Glomerular visceral epithelial cell (primary cell): Measurements from ENCODE around the gene GRIK5.

Source experiments
- DNase-seq: peaks from one replicate; pipeline ENCODE4 v3.0.0-alpha.2; 2016; ENCODE audit errors: extremely low spot score

Gene GRIK5

DNA sequence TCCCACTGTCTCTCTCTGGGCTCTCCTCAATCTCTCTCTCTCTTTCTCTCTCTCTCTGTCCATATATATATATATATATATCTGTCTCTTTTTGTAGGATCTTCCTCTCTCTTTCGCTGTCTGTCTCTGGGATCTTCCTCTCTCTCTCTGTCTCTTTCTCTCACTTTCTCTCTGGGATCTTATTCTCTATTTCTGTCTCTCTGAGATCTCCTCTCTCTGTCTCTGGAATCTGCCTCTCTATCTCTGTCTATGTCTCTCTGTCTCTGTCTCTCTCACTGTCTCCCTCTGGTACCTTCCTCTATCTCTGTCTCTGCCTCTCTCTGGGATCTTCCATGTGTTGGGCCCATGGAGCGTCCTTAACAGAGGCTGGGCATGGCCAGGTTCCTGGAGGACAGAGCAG, 79.4 kb downstream of the GRIK5 start:
- DNase-seq: no peak

DNA sequence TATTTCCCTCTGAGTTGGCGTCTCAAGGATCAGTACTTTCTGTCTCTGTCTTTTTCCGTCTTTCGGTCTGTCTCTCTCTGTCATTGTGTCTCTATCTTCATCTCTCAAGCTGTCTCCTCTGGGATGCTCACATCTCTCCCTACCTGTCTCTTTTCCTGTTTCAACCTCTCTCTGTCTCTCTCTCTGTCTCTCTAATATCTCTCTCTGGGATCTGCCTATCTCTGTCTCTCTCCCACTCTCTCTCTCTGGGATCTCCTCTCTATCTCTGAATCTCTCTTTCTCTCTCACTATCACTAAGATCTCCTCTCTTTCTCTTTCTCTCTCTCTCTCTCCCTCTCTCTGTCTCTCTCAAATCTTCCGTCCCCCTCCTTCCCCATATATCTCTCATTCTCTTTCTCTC, 80.0 kb downstream of the GRIK5 start:
- DNase-seq: no peak

DNA sequence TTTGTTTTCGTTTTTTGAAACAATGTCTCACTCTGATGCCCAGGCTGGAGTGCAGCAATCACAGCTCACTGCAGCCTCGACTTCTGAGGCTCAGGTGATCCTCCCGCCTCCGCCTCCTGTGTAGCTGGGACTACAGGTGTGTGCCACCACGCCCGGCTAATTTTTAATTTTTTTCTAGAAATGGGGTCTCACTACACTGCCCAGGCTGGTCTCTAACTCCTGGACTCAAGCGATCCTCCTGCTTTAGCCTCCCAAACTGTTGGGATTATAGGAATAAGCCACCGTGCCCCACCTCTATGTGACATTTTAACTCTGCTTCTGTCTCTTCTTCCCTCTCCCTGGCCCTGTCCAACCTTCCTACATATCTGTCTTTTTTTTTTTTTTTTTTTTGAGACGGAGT, 81.1 kb downstream of the GRIK5 start:
- no peak for DNase-seq

DNA sequence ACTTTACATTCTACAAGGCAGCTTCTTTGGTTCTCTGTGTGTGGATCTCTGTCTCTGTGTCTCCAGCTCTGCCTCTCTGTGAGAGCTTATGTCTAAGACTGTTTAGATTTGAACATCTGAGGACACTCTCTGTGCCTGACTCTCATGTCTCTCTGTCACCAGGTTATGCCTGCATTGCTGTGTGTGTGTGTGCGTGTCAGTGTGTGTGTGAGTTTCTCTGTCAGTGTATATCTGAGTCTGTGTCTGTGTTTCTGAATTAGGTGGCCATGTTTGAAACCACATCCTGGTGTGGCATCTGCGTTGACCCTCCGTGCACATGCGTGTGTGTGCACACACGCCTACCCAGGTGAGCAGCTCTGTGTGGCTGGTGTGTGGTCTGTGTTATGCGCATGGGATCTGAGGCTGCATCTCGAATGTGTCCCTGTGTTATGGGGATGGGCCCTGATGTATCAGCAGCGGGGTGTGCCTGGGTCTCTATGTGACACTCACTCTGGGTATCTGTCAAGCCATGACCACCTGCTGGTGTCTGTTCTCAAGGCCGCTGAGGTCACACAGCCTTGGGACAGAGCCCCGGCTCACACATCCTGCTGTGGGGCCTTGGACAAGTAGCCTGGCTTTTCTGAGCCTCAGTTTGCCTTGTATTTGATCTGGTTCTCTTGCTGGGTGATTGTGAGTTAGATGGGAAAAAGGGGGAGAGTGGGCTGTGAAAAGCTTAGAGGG, 82.7 kb downstream of the GRIK5 start:
- no peak for DNase-seq

DNA sequence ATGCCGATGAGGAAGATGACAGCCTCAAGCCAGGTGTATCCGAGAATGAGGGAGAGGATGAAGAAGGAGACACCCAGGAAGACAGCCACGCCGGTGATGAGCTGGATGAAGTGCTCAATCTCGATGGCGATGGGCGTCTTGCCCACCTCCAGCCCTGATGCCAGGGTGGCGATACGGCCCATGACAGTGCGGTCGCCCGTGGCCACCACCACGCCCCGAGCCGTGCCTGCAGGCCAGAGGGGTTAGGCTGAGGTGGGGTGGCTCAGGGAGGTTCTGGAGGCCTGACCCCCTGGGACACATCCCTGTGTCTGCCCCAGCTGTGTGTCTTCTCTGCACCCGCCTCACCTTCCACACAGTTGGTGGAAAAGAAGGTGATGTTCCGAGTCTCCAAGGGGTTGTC, 85.0 kb downstream of the GRIK5 start:
- DNase-seq: no peak

DNA sequence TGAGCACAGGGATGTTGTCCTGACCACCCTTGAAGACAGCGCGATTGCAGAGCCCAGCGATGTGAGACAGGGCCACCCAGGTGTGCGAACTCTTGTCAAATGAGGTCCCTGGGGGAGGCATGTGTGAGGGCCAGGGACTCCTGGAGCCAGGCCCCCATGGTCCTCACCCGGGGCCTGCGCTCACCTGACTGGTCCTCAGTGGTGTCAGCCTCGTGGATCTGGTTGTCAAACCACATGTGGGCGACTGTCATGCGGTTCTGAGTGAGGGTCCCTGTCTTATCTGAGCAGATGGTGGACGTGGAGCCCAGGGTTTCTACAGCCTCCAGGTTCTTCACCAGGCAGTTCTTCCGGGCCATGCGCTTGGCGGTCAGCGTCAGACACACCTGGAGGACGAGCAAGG, 88.3 kb downstream of the GRIK5 start:
- no peak for DNase-seq

DNA sequence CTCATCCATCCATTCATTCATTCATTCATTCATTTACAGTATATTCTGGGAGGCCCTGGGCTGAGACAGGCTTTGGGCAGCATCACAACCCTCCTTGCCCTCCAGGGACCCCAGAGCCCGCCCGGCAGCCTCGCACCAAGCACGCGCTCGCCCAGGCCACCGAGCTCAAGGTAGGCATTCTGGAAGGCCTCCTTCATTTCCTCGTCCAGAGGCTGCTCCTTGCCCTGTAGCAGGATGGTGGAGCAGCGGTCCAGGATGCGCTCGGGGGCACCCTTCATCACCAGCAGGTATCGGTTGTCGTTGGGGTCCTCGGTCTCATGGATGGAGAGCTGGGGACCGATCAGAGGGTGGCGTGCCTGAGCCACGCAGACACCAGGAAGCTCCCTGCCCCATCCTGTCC, 91.5 kb downstream of the GRIK5 start:
- DNase-seq: no peak

DNA sequence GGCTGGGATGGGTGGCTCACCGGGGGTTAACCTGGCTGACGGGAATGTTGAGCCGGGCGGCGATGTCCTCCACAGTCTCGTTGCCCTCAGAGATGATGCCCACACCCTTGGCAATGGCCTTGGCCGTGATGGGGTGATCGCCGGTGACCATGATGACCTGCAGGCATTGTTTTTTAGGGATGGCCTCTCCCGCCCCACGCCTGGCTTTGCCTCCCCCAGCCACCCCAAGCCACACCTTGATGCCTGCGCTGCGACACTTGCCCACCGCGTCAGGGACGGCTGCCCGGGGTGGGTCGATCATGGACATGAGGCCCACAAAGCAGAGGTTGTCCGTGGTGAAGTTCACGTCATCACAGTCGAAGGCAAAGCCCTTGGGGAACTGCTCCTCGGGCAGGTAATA, 92.1 kb downstream of the GRIK5 start:
- no peak for DNase-seq

DNA sequence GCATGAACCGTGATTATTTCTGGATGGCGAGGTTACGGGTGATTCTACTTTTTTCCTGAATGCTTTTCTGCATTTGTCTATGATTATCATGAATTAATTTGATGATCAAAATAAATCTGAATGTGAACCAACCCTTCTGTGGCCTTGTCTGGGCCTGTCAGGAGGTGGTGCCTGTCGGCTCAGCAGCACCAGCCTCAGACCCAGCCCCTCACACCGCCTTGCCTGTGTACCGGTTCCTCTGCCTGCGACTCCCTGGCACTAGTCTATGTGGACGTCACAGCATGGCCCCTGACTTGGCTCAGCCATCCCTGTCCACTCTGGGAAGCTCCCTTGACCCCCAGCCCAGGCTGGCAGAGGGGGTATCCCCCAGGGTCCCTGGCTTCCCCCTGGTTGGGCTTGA, 95.4 kb downstream of the GRIK5 start:
- no peak for DNase-seq

DNA sequence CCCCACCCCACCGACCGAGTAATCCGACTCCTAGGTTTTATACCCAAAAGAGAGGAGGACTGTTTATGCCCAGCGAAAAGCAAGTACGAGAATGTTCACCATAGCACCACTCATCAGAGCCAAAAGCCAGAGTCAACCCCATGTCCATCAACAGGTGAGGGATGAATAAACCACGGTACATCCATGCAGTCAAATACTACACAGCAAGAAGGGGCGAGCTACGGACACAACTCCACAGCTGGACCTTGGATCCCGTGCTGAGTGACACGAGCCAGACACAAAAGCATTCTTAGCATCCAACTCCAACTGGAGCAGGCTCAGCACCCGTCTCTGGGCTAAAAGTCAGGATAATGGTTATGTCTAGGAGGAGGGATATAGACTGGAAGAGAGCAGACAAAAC, 98.6 kb downstream of the GRIK5 start:
- DNase-seq: no peak

DNA sequence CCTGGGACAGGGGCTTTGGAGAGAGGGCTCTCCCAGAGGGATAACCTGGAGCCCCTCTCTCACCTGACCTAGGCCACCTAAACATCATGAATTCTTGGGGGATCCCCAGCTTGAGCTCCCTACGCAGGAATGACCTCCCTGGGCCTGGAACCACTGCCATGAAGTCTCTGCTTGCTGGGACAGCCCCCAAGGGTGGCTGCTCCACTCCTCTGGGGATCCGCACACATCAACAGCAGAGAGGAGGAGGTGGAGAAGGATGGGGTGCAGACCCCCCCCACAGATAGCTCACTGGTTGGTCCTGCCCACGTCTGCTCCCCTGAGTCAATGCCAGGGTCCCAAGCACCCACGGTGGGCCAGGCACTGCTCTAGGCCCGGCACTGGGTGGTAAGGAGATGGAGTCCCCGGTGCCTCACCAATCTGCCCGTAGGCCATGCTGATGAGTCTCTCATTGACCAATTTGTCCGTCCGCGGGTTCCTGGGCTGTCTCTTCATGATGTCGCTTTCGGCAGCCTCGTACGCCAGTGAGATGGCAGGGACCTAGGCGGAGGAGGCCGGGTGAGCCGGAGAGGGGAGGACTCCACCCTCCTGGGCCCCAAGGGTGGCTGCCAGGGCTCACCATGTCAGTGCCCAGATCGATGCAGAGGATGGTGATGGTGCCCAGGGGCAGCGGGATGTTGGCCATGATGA, 100.1 kb downstream of the GRIK5 start:
- DNase-seq: no peak

DNA sequence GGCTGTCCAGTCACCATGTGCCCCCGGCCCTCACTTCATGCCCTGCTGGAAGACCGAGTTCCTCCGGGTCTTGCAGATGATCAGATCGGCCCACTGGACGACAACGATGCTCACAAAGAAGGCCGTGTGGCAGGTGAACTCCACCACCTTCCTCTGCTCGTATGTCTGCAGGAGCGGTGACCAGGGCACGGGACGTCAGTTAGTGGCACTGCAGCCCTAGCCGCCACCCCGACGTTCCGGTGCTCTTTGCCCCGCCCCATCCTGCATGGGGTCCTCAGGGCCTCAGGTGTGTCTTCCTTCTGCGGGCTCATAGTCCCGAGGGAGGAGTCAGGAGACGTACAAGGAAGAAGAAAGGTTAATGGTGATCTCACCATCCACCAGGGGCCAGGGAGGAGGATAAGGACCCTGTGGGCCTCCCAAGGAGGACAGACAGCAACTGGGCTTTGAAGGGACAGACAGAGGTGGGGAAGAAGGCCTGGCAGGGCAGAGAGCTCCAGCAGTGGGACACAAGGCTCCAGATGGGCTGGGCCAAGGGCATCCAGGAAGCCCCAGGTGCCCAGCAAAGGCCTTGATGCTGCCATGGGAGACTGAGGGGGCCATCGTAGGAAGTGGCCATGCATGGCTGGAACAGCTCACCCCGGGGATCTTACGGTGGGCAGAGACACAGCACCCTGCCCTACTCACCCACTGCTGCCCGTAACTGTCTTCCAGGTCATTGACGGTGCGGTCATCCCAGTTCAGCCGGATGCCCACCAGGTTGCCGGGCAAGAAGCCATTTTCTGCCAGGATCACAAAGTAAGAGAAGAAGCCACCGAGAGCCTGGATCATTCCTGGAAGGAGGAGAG, 101.0 kb downstream of the GRIK5 start:
- no peak for DNase-seq

DNA sequence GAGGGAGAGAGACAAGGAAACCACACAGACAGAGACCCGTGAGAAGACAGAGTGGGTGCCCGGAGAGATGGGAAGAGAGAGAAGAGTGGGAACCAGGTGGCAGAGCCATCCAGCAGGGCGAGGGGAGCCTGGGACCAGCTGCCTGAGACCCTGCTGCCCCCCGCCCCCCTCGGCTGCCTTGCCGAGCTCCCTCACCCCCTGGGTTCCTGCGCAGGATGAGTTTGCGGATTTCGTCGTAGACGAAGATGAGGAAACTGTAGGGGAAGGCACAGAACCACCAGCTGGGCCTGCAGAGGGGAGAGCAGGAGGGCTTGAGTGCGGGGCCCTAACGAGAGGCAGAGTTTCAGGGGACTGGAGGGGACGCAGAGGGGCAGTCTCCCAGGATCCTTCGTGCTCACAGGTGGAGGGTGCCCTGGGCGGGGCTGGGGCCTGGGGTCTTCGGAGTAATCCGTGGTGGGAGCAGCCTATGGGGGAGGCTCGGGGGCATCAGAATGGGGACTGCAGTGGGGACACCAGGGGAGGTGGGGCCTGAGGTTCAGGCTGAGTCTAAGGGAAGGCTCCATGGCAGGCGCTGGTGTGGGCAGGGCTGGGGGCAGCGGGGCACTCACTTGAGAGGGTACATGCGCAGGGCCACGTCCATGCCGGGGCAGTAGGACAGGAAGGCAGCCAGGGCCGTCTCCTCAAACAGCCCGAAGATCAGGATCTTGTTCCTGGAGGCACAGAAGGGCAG, 102.8 kb downstream of the GRIK5 start:
- DNase-seq: no peak

DNA sequence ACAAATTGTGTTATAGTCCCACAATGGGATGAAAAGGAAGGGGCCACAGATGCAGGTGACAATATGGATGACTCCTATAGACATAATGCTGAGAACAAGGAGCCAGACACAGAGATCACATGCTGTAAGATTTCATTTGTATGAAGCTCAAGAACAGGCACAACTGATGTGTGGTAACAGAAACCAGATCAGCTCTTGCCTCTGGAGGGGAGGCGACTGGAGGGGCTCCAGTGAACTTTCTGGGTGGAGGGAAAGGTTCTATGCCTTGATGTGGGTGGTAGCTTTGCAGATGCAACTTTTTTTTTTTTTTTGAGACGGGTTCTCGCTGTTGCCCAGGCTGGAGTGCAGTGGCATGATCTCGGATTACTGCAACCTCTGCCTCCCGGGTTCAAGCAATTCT, 104.9 kb downstream of the GRIK5 start:
- no peak for DNase-seq

DNA sequence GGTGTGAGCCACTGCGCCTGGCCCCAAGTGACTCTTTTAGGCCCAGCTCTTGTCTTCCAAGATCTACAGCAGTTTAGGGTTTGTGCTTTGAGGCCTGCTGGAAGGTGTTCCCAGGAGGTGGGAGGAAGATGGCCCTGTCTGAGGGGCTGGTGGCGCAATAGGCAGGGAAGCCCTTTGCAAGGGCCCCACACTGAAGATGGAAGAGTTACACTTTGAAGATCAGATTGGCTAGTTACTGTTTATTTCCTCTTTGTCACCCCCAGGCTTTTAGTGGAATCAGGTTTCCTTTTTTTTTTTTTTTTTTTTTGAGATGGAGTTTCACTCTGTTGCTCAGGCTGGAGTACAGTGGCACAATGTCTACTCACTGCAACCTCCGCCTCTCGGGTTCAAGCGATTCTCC, 109.0 kb downstream of the GRIK5 start:
- no peak for DNase-seq

DNA sequence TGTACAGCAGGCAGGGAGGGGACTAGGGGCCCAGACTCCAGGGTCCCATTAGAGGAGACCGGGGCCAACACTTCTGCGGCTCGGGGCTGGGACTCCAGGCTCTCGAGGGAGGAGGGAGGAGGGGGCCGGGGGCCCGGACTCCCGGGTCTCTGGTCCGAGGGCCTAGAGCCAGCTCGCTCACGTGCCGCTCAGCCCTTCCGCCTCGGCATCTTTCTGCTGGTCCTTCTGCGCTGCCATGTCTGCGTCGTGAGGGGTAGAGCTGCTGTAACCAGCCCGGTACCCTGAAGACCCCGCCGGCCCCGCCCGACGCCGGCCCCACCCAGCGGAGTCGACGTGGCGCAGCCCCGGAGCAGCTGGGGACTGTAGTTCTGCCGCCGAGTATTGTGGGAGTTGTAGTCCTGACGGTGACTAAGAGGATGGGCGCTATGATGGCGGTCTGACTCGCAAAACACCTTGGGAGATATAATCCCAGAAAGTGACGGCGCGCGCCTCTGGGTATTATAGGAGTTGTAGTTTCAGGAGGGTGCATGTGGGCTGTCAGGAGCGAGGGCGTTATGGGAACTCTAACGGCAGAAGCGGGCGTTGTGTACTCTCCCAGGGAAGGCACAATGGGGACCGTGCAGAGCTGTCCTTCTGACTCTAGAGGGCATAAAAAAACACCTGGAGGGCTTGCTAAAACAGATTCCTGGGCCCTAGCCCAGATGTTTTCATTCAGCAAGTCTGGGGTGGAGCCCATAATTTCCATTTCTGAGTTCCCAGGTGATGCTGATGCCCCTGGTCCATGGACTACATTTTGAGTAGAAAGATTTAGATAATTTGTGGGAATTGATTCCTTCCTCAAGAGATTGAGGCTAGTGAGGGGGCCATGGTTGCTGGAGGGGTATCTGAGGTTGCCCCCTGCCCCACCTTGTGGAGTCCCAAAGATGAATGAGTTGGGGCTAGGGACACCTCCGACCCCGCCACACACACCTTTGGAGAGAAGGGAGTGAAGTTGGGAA, 110.7 kb downstream of the GRIK5 start, which contains the start of gene RABAC1:
RABAC1 (minus strand) TSS at position 266 of the 998 bp plus-strand sequence; CDS start at position 237, 29 bp downstream.
- DNase-seq: peak; percentile 90

DNA sequence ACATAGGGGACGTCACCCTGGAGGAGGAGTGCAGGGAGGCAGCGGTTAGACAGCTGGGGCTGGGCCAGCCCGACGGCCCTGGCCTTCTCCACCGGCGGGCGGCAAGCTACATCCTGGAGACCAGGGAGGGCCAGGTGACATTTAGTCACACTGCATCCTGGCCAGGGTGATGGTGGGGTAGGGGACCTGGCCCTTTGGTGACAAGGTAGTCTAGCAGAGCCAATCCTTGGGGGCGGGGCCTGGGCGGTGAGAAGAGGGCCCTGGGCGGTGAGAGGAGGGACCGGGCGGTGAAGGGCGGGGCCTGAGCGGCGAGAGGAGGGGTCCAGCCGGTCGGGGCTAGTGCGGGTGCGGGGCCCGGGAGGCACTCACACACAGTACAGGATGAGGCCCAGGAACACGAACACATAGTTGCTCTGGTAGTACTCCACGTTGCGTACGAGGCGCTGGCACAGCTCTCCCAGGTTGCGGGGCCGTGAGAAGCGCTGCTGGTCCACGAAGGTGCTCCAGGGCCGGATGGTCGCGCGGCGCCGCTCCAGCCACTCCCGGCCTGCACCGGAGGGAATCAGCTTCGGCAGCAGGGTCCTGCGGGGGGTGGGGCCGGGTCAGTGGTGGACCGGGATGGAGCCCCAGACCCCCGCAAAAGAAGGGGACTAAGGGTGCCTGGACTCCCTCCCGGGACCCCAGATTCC, 111.5 kb downstream of the GRIK5 start:
- DNase-seq: peak; percentile 69

DNA sequence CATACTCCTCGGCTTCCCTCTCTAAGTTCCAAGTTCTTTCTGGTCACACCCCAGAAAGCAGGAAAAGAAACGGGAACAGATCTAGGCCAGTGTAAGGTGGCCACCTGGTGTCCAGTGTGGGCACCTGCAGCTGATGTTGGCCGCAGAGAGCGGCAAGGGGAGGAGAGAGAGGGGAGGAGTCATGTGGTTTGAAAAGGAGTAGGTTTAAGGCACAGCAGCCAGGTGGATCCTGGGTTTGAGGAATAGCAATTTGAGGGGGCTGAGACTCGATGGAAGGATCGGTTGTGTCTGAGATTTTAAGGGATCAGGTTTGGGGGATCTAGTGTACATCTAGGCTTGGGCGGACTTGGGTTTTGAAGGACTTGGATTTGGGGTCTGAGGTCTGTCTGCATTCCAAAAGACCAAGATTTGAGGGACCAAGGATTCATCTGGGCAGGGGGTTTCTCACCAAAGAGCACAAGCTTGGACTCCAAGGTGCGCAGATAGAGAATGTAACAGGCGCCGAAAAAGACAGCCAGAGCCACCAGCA, 112.1 kb downstream of the GRIK5 start:
- peak; percentile 90 for DNase-seq

DNA sequence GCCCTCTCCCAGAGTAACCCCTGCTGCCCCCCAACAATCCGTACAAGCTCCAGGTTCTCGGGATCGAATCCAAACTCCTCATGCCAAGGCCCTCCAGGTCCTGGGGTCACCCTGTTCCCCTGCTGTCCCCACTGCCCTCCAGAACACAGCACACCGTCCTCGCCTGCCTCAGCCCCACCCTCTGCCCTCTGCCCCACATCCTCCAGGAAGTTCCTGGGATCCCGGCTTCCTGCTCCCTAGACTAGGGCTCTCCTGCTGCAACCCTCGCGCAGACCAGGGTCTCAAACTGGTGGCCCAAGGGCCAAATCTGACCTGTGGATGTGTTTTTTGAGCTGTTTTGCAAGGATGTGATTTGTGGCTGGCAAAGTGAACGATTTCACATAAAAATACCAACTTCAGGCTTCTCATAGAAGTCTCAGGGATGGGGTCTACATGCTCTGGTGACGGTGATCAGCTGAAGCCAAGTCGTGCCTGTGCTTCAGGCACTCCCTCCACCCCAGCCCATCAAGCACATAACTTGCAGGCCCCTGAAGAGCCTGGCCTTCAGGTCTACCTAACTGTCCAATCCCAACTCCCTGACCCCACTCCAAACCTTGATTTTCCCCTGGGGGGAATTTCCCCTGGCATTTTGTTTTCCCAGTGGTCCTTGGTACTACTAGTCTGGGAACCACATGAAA, 112.7 kb downstream of the GRIK5 start:
- DNase-seq: no peak
